ENCODE results near the gene VAV3.

DNA sequence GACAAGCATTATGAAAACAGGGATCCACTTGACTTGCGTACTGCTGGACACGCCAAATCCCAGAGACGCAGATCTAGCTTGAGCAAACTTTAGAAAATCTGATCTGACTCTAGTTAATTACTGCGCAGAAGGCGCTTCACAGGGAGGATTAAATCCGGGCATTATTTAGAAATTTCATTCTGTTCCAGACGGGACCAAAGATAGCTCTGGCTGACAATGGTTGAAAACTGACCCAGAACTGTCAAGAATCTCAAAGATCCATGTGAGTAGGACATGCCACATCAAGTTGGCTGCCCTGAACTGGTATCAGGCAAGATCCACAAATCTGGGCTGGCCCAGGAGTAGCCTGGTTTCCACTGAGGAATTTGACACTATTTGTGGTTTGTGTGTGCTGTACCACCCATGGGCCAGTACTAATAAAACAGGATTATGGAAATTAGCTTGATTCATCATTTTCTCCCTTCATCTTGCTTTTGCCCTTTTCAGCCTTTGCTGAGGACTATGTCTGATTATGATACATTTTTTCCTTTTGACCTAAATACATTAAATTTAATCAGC, 171.0 kb downstream of the VAV3 start:
- TF ChIP-seq CTCF (optimal IDR thresholded peaks at IDR 0.05 in 1 of 3, IDR thresholded peaks at IDR 0.05 in 1 of 3, conservative IDR thresholded peaks at IDR 0.05 in 1 of 3; ENCODE audit: extremely low read depth in 1 of 3, insufficient read depth in 2 of 3, low read length in 3 of 3) (no peak), EZH2 (IDR thresholded peaks at IDR 0.05; ENCODE audit: low read length) (no peak)
